Activated T-cell treated with anti-CD3 and anti-CD28 coated beads, Interleukin-2, amount 50 U/mL, for 72 hours (primary cell): Measurements from ENCODE around the gene TGFA. TPM values are rescaled to one million over a fixed set of nuclear protein-coding genes. Genes with fewer than 3 reads are reported as not detected.

Experiments
- ATAC-seq, 2 donors: fragments of 150-1000 bp; cut with Tn5 transposase; replicated peaks in 1 of 2; 2 replicates each; pipeline ENCODE4 v1.10.0; 2021; ENCODE audit warnings: moderate library complexity in 2 of 2, mild to moderate bottlenecking in 1 of 2
- DNase-seq, 2 donors: peaks; one replicate each; pipeline ENCODE4 v3.0.0; 2021 to 2022; ENCODE audit warnings: mixed read lengths in 1 of 2
- H3K27ac Mint-ChIP-seq: one replicate; pipeline ENCODE4 v1.8.0; 2022; ENCODE audit warnings: mild to moderate bottlenecking, moderate library complexity, mixed read lengths
- H3K27me3 Mint-ChIP-seq: one replicate; pipeline ENCODE4 v1.8.0; 2022; ENCODE audit warnings: low read depth, mixed read lengths
- H3K36me3 Mint-ChIP-seq, 2 donors: one replicate each; pipeline ENCODE4 v1.8.0; 2022; ENCODE audit warnings: mixed read lengths in 2 of 2, mild to moderate bottlenecking in 1 of 2; ENCODE audit not compliant: insufficient read depth in 2 of 2
- H3K4me1 Mint-ChIP-seq: one replicate; pipeline ENCODE4 v1.8.0; 2022; ENCODE audit warnings: low read depth, mixed read lengths
- H3K4me3 Mint-ChIP-seq, 2 donors: one replicate each; pipeline ENCODE4 v1.8.0; 2022; ENCODE audit warnings: mild to moderate bottlenecking in 2 of 2, mixed read lengths in 2 of 2, moderate library complexity in 2 of 2
- H3K9me3 Mint-ChIP-seq, 2 donors: one replicate each; pipeline ENCODE4 v1.8.0; 2022; ENCODE audit warnings: mixed read lengths in 2 of 2
- total RNA-seq, 2 donors: library from RNA; stranded (reverse); gene quantifications; one replicate each; pipeline ENCODE4 v1.2.3, GENCODE V29; 2022

Gene TGFA
- total RNA-seq, 2 donors from 2014 or later: 2.5 TPM

DNA sequence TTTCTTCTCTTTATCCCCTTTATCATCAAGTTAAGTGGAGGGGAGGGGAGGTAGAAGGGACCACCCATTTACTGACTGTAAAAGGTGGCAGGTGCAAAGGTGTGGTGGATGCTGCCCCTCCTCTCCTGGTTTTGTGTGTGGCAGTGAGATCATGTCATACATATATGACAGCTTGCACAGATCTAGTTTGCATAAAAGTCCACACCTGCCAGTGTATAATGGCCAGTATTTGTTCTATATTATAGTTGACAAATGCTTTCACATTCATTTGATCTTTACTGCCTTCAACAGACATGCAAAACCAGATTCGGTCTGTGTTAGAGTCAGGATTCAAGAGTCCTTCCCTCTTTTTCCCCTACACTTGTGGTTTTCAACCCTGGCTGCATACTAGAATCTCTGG is 55.1 kb downstream of the TGFA start:
- Mint-ChIP-seq H3K36me3 (no peaks in the 10 kb centered on the region), H3K27ac (no peak overlapping the region), H3K27me3 (no peaks in the 10 kb centered on the region), H3K4me3 (no peak overlapping the region), H3K9me3 (no peaks in the 10 kb centered on the region), H3K4me1 (no peaks in the 10 kb centered on the region)
- ATAC-seq (no peak), DNase-seq (no peak)

GRCh38 chr2:70498054-70498453 is 55.6 kb downstream of the TGFA start:
- DNase-seq (no peak), ATAC-seq (peak in 1 of 2 donors; percentile 44)
- no peak overlapping the region for H3K27ac Mint-ChIP-seq
- H3K4me1 Mint-ChIP-seq: no peaks in the 10 kb centered on the region
- no peak overlapping the region for H3K4me3 Mint-ChIP-seq
- no peaks in the 10 kb centered on the region for H3K36me3 Mint-ChIP-seq
- no peaks in the 10 kb centered on the region for H3K9me3 Mint-ChIP-seq
- H3K27me3 Mint-ChIP-seq: no peaks in the 10 kb centered on the region

- no peak for DNase-seq
- H3K9me3 Mint-ChIP-seq: no peaks in the 10 kb centered on the region
- H3K4me1 Mint-ChIP-seq: no peaks in the 10 kb centered on the region
- H3K27me3 Mint-ChIP-seq: no peaks in the 10 kb centered on the region
- no peaks in the 10 kb centered on the region for H3K36me3 Mint-ChIP-seq
- no peak overlapping the region for H3K27ac Mint-ChIP-seq
- H3K4me3 Mint-ChIP-seq: no peak overlapping the region
- no peak for ATAC-seq
These were observed 56.8 kb downstream of the TGFA start for GRCh38 chr2:70496819-70497218.

GRCh38 chr2:70494293-70494886 is 59.2 kb downstream of the TGFA start:
- Mint-ChIP-seq H3K9me3 (no peaks in the 10 kb centered on the region), H3K27ac (no peak overlapping the region), H3K4me1 (no peaks in the 10 kb centered on the region), H3K4me3 (no peak overlapping the region), H3K36me3 (no peaks in the 10 kb centered on the region), H3K27me3 (no peaks in the 10 kb centered on the region)
- no peak for DNase-seq
- no peak for ATAC-seq

GRCh38 chr2:70490381-70490780 is 63.2 kb downstream of the TGFA start:
- ATAC-seq (no peak), DNase-seq (no peak)
- Mint-ChIP-seq H3K27ac (no peak overlapping the region), H3K4me1 (no peaks in the 10 kb centered on the region), H3K4me3 (no peak overlapping the region), H3K9me3 (no peaks in the 10 kb centered on the region), H3K36me3 (no peaks in the 10 kb centered on the region), H3K27me3 (no peaks in the 10 kb centered on the region)

GRCh38 chr2:70489165-70489564 is 64.5 kb downstream of the TGFA start:
- ATAC-seq (no peak), DNase-seq (no peak)
- H3K4me1 Mint-ChIP-seq: no peaks in the 10 kb centered on the region
- H3K4me3 Mint-ChIP-seq: no peak overlapping the region
- H3K9me3 Mint-ChIP-seq: no peaks in the 10 kb centered on the region
- H3K27ac Mint-ChIP-seq: no peak overlapping the region
- no peaks in the 10 kb centered on the region for H3K36me3 Mint-ChIP-seq
- no peaks in the 10 kb centered on the region for H3K27me3 Mint-ChIP-seq

DNA sequence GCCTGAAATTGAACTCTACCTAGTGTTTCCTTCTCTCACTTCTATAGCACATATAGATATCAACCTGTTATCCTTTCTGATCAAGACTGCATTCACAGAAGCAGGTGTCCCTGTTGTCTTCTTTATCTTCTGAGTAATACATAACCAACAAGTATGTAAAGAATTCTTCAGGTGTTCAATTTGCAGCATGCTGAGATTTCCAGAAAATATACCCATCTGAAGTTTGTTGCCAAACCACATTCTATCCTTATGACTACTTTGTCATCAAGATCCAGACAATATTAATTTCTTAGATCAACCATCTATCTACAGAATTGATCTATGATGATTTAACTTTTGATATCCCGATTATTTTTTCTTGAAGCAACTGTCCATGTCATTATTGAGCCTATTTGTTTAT is 69.5 kb downstream of the TGFA start:
- Mint-ChIP-seq H3K36me3 (no peaks in the 10 kb centered on the region), H3K4me1 (no peaks in the 10 kb centered on the region)
- no peak for ATAC-seq

GRCh38 chr2:70482401-70482800 is 71.2 kb downstream of the TGFA start:
- ATAC-seq: no peak
- Mint-ChIP-seq H3K36me3 (no peaks in the 10 kb centered on the region), H3K4me3 (no peak overlapping the region), H3K4me1 (no peaks in the 10 kb centered on the region), H3K27me3 (no peaks in the 10 kb centered on the region), H3K9me3 (no peaks in the 10 kb centered on the region), H3K27ac (no peak overlapping the region)
- no peak for DNase-seq

More for the DNA sequence above, 69.5 kb downstream of the TGFA start:
- H3K27me3 Mint-ChIP-seq: no peaks in the 10 kb centered on the region
- no peak overlapping the region for H3K4me3 Mint-ChIP-seq
- H3K27ac Mint-ChIP-seq: no peak overlapping the region
- H3K9me3 Mint-ChIP-seq: no peaks in the 10 kb centered on the region
- no peak for DNase-seq

GRCh38 chr2:70480468-70480867 is 73.2 kb downstream of the TGFA start:
- no peaks in the 10 kb centered on the region for H3K9me3 Mint-ChIP-seq
- H3K36me3 Mint-ChIP-seq: no peaks in the 10 kb centered on the region
- no peak overlapping the region for H3K27ac Mint-ChIP-seq
- ATAC-seq (no peak), DNase-seq (no peak)
- H3K27me3 Mint-ChIP-seq: no peaks in the 10 kb centered on the region
- H3K4me3 Mint-ChIP-seq: no peak overlapping the region
- H3K4me1 Mint-ChIP-seq: peaks cover 1% of the 10 kb centered on the region

- no peak for DNase-seq
- Mint-ChIP-seq H3K4me1 (peaks cover 6% of the 10 kb centered on the region), H3K27ac (no peak overlapping the region), H3K27me3 (no peaks in the 10 kb centered on the region), H3K36me3 (no peaks in the 10 kb centered on the region), H3K9me3 (no peaks in the 10 kb centered on the region), H3K4me3 (no peak overlapping the region)
- ATAC-seq: no peak
These were observed 73.8 kb downstream of the TGFA start for GRCh38 chr2:70479816-70480215.

DNA sequence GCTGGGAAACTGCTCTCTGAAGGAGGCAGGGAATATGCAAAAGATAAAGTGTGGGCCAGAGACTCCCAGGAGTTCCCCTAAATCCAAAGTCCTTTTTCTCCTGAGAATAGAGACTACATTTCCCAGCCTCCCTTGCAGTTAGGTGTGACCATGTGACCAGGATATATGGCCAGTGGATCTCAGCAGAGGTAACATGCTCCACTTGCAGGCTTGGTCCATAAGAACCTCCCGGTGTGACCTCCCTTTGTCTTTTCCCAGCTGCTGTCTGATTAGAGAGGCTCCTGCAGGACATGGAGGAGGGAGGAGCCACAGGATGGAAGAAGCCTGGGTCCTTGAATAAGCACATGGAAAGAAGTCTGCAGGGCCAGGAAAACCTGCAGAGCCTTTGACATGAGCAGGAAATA is 76.2 kb downstream of the TGFA start:
- no peaks in the 10 kb centered on the region for H3K27me3 Mint-ChIP-seq
- peaks cover 27% of the 10 kb centered on the region for H3K4me1 Mint-ChIP-seq
- no peaks in the 10 kb centered on the region for H3K36me3 Mint-ChIP-seq
- no peak for DNase-seq
- H3K27ac Mint-ChIP-seq: no peak overlapping the region
- H3K9me3 Mint-ChIP-seq: no peaks in the 10 kb centered on the region
- ATAC-seq: no peak
- H3K4me3 Mint-ChIP-seq: no peak overlapping the region

DNA sequence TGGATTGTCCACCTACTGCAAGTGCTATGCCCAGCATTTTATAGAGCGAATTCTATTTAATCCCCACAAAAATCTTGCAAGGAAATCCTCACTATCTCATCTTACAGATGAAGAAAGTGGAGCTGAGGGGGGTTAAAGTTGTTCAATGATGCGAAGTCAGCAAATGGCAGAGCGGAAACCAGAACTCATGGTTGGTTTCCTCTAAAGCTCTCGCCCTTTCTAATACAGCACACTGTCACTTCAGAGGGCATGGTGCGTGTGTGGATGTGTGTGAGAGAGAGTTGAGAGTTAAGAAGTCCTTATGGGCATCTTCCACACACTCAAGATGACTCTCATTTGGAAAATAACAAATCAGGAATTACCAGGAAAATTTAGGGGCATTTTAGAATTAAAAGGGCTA is 78.4 kb downstream of the TGFA start:
- no peaks in the 10 kb centered on the region for H3K27me3 Mint-ChIP-seq
- no peaks in the 10 kb centered on the region for H3K36me3 Mint-ChIP-seq
- no peaks in the 10 kb centered on the region for H3K9me3 Mint-ChIP-seq
- ATAC-seq (no peak), DNase-seq (no peak)
- peak overlapping the region in 1 of 2 donors; percentile 2 for H3K4me3 Mint-ChIP-seq
- peaks cover 34% of the 10 kb centered on the region for H3K4me1 Mint-ChIP-seq
- peak overlapping the region; percentile 44 for H3K27ac Mint-ChIP-seq

DNA sequence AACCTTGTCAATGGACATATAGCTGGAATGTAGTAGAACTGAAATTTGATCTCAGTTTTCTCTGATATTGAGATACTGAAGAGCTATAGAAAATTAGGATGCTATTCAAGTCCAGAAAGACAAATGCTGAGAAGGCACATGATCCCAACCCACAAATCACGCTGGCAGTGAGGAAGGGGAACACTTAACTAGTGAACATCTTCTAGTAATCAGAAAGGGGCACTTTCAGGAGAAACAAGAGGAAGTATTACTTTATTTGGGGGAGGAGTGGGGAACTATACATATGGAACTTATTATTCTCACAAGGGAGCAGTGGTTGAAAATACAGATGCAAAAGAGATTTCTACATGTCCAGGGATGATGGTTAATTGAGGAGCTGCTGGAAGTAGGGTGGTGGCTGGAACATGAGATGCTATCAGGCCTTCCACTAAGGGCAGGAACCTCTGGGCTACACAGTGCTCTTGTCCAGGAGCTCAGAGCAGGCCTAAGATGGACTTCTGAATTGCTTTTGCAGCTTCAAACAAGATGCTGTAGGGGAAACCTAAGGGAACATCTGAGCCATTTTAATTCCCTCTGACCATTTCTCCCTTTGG is 79.3 kb downstream of the TGFA start:
- Mint-ChIP-seq H3K4me1 (peaks cover 41% of the 10 kb centered on the region), H3K27ac (no peak overlapping the region), H3K4me3 (no peak overlapping the region), H3K27me3 (no peaks in the 10 kb centered on the region), H3K9me3 (no peaks in the 10 kb centered on the region), H3K36me3 (no peaks in the 10 kb centered on the region)
- DNase-seq (no peak), ATAC-seq (no peak)

GRCh38 chr2:70473101-70473722 is 80.4 kb downstream of the TGFA start:
- Mint-ChIP-seq H3K36me3 (no peaks in the 10 kb centered on the region), H3K4me1 (peaks cover 41% of the 10 kb centered on the region), H3K27ac (no peak overlapping the region), H3K27me3 (no peaks in the 10 kb centered on the region), H3K4me3 (peak overlapping the region; percentile 3 to 14), H3K9me3 (no peaks in the 10 kb centered on the region)
- DNase-seq: no peak
- peak in 1 of 2 donors; percentile 35 for ATAC-seq
